Epidermal melanocyte (primary cell): ENCODE data around the gene USP46.

ENCODE experiments used
- DNase-seq: peaks from one replicate; pipeline ENCODE4 v3.0.0; 2011; ENCODE audit warnings: low spot score; ENCODE audit not compliant: insufficient read length

Gene USP46

DNA sequence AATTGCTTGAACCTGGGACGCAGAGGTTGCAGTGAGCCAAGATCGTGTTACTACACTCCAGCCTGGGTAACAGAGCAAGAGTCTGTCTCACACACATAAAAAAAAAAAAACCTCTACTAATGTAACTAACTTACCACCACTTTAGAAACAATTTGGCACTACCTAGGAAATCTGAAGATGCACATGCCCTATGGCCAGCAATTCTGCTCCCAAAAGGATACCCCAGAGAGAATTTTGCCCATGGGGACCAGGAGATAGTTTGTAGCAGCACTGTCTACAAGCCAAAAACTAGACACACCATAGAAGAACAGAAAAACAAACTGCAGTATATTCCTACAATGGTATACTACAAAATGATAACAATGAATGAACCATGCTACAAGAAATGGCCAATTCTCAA is 37.5 kb downstream of the USP46 start:
- no peak for DNase-seq

GRCh38 chr4:52619591-52619931 is 39.5 kb downstream of the USP46 start:
- no peak for DNase-seq

- DNase-seq: no peak
These were observed 40.1 kb downstream of the USP46 start for GRCh38 chr4:52618795-52619590.

GRCh38 chr4:52617336-52618020 is 41.6 kb downstream of the USP46 start:
- DNase-seq: no peak

DNA sequence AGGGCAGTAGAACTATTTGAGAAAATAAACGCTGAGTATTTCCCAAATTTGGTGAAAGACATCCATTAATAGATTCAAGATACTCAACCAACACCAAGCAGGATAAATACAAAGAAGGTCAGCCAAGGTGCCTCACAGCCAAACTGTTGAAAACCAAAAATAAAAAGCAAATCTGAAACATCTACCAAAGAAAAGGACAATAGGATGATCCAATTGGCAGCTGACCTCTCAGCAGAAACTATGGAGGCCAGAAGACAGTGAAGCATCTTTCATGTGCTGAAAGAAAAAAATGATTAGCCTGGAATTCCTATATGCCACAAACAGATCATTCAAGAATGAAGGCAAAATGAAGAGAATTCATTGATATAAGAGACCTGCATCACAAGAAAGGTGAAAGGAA is 44.9 kb downstream of the USP46 start:
- DNase-seq: no peak

DNA sequence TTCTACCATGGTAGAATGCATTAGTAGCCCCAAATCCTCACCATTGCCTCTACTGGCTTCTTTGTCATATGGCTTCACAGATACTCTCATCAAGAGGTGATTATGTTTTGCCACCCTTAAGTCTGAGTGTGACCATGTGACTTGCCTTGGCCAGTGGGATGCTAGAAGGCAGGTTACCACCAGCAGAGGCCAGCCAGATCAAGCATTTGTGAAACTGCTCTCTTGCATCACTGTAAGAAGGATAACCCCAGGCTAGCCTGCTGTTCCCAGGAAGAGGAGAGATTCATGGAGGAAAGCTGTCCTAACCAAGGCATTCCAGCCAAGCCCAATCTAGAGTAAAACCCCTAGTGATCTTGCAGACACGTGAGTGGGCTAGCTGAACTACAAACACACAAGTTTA is 46.8 kb downstream of the USP46 start:
- DNase-seq: no peak

GRCh38 chr4:52611030-52611555 is 48.0 kb downstream of the USP46 start:
- no peak for DNase-seq

GRCh38 chr4:52606726-52607125 is 52.4 kb downstream of the USP46 start:
- DNase-seq: no peak

DNA sequence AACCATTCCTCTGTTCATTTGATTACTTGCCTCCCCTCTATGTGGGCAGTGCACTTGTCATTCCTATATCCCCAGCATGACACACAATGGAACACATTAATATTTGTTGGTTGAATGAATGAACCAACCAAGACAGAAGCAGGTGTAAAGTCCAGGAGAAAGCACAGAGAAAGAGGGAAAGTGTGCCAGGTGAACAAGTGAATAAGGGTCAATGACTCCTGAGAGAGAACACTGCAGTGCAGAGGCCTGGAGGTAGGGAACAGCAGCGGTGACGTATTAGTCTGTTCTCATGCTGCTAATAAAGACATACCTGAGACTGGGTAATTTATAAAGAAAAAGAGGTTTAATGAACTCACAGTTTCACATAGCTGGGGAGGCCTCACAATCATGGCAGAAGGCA is 53.1 kb downstream of the USP46 start:
- no peak for DNase-seq

DNA sequence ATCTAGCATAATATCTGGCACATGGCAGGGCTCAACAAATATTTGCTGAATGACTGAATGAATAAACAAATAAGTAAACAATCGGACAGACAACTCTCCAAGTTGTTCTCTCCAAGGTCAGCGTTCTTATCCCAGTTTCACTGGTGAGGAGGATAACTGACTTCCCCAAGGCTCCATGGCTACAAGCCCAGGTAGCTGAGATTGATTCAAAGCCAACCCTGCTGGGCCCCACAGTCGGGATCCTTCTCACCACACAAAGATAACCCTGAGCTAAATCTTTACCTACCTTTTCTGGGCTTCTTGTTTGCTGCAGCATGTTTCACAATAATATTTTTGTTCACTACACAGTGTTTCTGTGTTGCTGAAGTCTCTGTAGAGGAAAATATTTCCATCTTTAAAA is 54.9 kb downstream of the USP46 start:
- no peak for DNase-seq

DNA sequence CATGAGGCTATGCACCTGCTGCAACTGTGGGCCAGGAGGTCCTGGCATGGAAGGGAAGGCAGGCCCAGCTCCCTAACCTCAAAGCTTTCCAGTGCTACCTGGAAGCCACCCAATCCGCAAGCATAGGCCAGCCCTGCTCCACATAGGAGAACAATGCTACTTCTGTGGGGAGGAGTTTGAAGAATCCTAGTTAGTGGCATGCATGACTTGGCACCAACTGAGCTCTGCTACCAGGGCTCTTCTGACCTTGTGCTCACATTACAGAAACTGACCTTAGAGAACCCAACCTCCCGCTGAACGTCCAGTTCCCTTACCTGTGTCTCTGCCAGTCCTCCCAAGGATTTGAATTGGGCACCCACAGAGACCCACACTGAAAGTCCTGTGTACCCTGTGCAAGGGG is 58.8 kb downstream of the USP46 start:
- DNase-seq: no peak

GRCh38 chr4:52595001-52595400 is 64.1 kb downstream of the USP46 start:
- DNase-seq: no peak

DNA sequence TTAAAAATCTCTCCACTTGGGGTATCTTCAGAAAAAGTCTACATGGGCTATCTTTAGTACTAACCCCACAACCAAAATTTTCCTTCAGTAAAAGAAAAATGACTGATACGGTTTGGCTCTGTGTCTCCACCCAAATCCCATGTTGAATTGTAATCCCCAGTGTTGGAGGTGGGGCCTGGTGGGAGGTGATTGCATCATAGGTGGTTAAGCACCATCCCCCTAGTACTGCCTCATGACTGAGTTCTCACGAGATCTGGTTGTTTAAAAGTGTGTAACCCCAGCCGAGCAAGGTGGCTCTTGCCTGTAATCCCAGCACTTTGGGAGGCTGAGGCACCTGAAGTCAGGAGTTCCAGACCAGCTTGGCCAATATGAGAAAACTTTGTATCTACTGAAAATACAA is 66.8 kb downstream of the USP46 start:
- DNase-seq: no peak

DNA sequence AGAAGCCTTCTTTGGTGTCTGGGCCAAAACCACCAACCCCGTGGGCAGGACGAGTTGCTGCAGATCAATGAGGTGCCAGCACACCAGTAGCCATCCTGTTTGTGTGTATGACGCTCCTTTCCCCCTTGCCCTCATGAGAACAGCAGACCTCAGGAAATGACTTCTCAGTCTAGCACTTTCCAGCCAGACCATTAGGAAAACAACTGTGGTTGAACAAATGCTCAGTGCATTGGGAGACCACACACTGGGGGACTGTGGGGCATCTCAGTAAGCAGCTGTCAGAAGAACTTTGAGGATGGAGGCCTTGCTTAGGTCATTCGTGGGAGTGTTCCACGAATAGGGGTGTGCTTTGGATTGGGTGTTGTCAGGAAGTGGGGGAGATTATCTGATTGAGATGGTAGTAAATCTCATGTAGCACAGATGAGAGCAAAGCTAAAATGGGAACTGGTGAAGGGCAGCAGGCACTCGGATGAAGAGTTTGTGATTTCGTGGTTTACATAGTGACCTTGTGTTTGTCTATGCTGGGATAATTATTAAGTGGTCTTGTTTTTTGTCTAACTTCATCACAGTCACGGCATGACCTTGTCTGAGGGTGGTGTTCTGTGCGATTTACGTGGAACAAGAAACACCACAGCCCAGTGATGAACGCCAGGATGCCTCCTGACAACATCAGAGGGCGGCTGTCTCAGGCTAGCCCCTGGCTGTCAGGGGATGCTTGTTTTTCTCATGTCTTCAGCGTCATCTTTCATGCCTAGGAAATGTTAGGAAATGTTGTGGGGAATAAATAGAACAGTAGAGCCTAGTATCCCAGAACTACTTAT is 70.1 kb downstream of the USP46 start:
- DNase-seq: no peak

GRCh38 chr4:52588097-52588496 is 71.0 kb downstream of the USP46 start:
- no peak for DNase-seq

DNA sequence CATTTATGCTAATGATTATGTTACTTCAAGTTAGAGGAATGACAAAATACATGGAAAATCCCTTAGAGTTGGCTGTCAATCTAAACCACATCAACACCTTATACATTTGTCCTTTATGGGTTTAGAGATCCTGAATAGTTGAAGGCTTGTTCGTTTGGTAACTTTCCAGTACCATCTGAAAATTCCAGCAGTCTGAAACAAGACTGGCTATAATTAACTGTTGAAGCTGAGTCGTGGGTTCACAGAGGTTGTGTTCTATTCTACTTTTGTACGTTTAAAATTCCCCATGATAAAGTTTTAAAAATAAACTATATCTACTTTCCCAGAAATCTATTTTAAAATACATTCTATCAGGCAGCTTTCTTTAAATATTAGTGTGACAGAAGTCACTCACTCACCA is 73.0 kb downstream of the USP46 start:
- DNase-seq: no peak

DNA sequence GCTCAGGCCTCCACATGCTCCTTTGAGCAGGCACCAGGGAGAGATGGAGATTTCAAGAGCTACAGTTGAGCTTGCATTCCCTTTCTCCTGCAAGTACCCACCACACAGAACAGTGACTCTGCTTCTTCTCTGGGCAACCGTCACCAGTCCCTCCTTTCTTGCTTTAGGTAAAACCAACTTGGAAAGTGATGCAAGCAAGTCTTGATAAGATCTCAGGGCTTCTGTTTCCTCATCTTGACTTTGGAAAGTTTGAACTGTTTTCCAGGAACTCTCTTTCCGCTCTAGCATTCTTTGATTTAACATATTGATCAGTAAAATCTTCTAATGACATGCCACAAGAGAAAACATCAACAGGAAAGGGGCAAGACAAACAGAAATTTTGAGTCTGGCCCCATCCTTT is 73.7 kb downstream of the USP46 start:
- DNase-seq: no peak

- DNase-seq: no peak
These were observed 79.4 kb downstream of the USP46 start for GRCh38 chr4:52579602-52580272.

GRCh38 chr4:52578951-52579350 is 80.2 kb downstream of the USP46 start:
- DNase-seq: no peak

DNA sequence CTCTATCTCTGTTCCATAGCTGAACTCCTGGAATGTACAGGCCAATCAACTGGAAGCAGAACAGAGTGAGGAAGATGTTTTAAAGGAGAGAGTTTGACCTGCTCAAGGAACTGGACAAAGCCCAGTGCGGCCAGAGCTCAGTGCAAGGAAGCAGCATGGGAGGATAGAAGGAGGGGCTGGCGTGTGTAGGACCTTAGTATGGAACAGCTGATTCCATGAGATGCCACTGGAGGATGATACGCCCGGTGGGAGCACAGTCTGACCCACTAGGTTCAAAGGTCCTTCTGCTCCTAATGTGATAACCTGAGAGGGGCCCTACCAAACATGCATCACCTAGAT is 81.5 kb downstream of the USP46 start:
- no peak for DNase-seq

DNA sequence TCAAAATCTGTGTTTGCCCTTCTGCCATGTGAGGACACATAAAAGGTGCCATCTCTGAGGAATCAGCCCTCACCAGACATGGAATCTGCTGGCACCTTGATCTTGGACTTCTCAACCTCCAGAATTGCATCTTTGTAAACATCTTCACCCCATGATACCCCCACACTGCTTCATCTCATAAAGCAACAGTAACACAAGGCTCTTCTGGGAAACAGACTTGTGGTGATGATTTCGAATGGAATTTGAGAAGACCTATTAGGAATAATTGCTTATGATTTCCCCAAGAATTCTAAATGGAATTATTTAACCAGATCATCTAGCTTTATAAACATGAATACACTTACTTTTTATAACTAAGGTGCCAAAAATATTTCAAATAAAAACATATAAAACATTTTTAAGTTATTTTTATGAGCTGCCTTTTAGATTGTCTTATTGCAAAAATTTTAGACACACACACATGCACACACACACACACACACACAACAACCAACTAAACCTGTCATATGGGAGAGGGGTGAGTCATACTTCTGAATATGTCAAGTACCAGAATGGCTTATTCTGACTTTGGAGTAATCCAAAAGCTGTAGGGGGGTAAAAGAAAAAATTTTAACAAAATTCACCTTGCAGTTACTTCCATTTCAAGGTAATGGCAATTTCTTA is 82.0 kb downstream of the USP46 start:
- no peak for DNase-seq
